ENCODE results near the gene PPM1D.
"Not testable (repeated sequence)": the region's sequence is repeated elsewhere in the genome, so short reads cannot be mapped to it uniquely, and the experiment has no call there.

GRCh38 chr17:60674637-60675036 lies 74.6 kb downstream of the PPM1D start:
- TF ChIP-seq, protein P1, sequence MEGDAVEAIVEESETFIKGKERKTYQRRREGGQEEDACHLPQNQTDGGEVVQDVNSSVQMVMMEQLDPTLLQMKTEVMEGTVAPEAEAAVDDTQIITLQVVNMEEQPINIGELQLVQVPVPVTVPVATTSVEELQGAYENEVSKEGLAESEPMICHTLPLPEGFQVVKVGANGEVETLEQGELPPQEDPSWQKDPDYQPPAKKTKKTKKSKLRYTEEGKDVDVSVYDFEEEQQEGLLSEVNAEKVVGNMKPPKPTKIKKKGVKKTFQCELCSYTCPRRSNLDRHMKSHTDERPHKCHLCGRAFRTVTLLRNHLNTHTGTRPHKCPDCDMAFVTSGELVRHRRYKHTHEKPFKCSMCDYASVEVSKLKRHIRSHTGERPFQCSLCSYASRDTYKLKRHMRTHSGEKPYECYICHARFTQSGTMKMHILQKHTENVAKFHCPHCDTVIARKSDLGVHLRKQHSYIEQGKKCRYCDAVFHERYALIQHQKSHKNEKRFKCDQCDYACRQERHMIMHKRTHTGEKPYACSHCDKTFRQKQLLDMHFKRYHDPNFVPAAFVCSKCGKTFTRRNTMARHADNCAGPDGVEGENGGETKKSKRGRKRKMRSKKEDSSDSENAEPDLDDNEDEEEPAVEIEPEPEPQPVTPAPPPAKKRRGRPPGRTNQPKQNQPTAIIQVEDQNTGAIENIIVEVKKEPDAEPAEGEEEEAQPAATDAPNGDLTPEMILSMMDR (IDR thresholded peaks at IDR 0.05 in 8 of 11, conservative IDR thresholded peaks at IDR 0.05 in 3 of 11) = not testable (repeated sequence)
- TF ChIP-seq POLR2A, POLR2AphosphoS5 (IDR thresholded peaks at IDR 0.05): not testable (repeated sequence)
